Measurements from ENCODE around the gene NKTR.

Gene NKTR

GRCh38 chr3:42639192-42639591 lies 38.7 kb downstream of the NKTR start:
- TF ChIP-seq REST (IDR thresholded peaks at IDR 0.05; ENCODE audit: low read depth) (no peak), MAX (IDR thresholded peaks at IDR 0.05) (no peak), EP300 (IDR thresholded peaks at IDR 0.05; ENCODE audit: borderline replicate concordance) (no peak), TAF1 (IDR thresholded peaks at IDR 0.05; ENCODE audit: low read depth) (no peak), YY1 (IDR thresholded peaks at IDR 0.05; ENCODE audit: low read depth) (no peak), TEAD4 (IDR thresholded peaks at IDR 0.05) (no peak), USF1 (IDR thresholded peaks at IDR 0.05) (no peak), FOXM1 (IDR thresholded peaks at IDR 0.05; ENCODE audit: borderline replicate concordance, low read depth) (no peak), TCF12 (IDR thresholded peaks at IDR 0.05; ENCODE audit: low read depth) (no peak), RAD21 (IDR thresholded peaks at IDR 0.05; ENCODE audit: low read depth) (no peak), CREB1 (IDR thresholded peaks at IDR 0.05; ENCODE audit: low read depth) (no peak), ZBTB7A (IDR thresholded peaks at IDR 0.05; ENCODE audit: low read depth) (no peak), EGR1 (IDR thresholded peaks at IDR 0.05) (no peak), CEBPB (IDR thresholded peaks at IDR 0.05) (no peak), NFIC (IDR thresholded peaks at IDR 0.05) (no peak)

GRCh38 chr3:42640129-42640528 lies 39.6 kb downstream of the NKTR start:
- TF ChIP-seq CREB1 (IDR thresholded peaks at IDR 0.05; ENCODE audit: low read depth) (no peak), FOXM1 (IDR thresholded peaks at IDR 0.05; ENCODE audit: borderline replicate concordance, low read depth) (no peak), REST (IDR thresholded peaks at IDR 0.05; ENCODE audit: low read depth) (no peak), ZBTB7A (IDR thresholded peaks at IDR 0.05; ENCODE audit: low read depth) (no peak), NFIC (IDR thresholded peaks at IDR 0.05) (no peak), TAF1 (IDR thresholded peaks at IDR 0.05; ENCODE audit: low read depth) (no peak), CEBPB (IDR thresholded peaks at IDR 0.05) (no peak), MAX (IDR thresholded peaks at IDR 0.05) (no peak), EP300 (IDR thresholded peaks at IDR 0.05; ENCODE audit: borderline replicate concordance) (no peak), YY1 (IDR thresholded peaks at IDR 0.05; ENCODE audit: low read depth) (no peak)

- TF ChIP-seq YY1 (IDR thresholded peaks at IDR 0.05; ENCODE audit: low read depth) (no peak), TAF1 (IDR thresholded peaks at IDR 0.05; ENCODE audit: low read depth) (no peak)
These were observed 40.4 kb downstream of the NKTR start for GRCh38 chr3:42640771-42641370.

GRCh38 chr3:42647821-42648459 lies 47.5 kb downstream of the NKTR start:
- TF ChIP-seq NFIC (IDR thresholded peaks at IDR 0.05), result no peak
- no peak for TF ChIP-seq CREB1 (IDR thresholded peaks at IDR 0.05; ENCODE audit: low read depth)
- TF ChIP-seq YY1 (IDR thresholded peaks at IDR 0.05; ENCODE audit: low read depth), result no peak
- TF ChIP-seq FOXM1 (IDR thresholded peaks at IDR 0.05; ENCODE audit: borderline replicate concordance, low read depth), result no peak
- TF ChIP-seq ZBTB7A (IDR thresholded peaks at IDR 0.05; ENCODE audit: low read depth), result no peak
- TF ChIP-seq TAF1 (IDR thresholded peaks at IDR 0.05; ENCODE audit: low read depth), result no peak
- no peak for TF ChIP-seq EGR1 (IDR thresholded peaks at IDR 0.05)
- no peak for TF ChIP-seq MAX (IDR thresholded peaks at IDR 0.05)
- TF ChIP-seq CEBPB (IDR thresholded peaks at IDR 0.05), result no peak
- TF ChIP-seq USF1 (IDR thresholded peaks at IDR 0.05), result no peak
- TF ChIP-seq TEAD4 (IDR thresholded peaks at IDR 0.05), result no peak
- no peak for TF ChIP-seq EP300 (IDR thresholded peaks at IDR 0.05; ENCODE audit: borderline replicate concordance)
- TF ChIP-seq TCF12 (IDR thresholded peaks at IDR 0.05; ENCODE audit: low read depth), result no peak
- no peak for TF ChIP-seq REST (IDR thresholded peaks at IDR 0.05; ENCODE audit: low read depth)
